HepG2 (cell line): Measurements from ENCODE around the gene ACVR1B. TPM values are rescaled to one million over a fixed set of nuclear protein-coding genes. Genes with fewer than 3 reads are reported as not detected.

ENCODE experiments used
- ATAC-seq: fragments of 200-7000 bp; cut with Tn5 transposase; 3 replicates; pipeline ENCODE4 v1.9.1; 2020; ENCODE audit warnings: mild to moderate bottlenecking, moderate library complexity
- BruUV-seq: library from RNA; stranded (reverse); fragments of 400-500 nt; replicated peaks from 2 replicates; lab custom pipeline; 2021; lab: Mats Ljungman, UMichigan
- CTCF ChIA-PET: fragments of 300-600 bp; formaldehyde crosslinking; extraction: SDS; loops from one replicate; lab custom pipeline; 2021; ENCODE audit warnings: low total read pairs, inconsistent platforms, low intra/inter-chr PET ratio; lab: Yijun Ruan, JAX
- POLR2A ChIA-PET: fragments of 350-600 bp; sonication (Branson Sonifier 250); formaldehyde crosslinking; loops from one replicate; lab custom pipeline; 2020; ENCODE audit warnings: antibody characterized with exemption, inconsistent platforms; lab: Yijun Ruan, JAX
- DNase-seq: peaks from one replicate; pipeline ENCODE4 v3.0.0-alpha.2; 2015; ENCODE audit warnings: low spot score
- FAIRE-seq: peaks from 3 replicates; lab custom pipeline; 2011; peaks lifted over from hg19 to GRCh38; lab: Jason Lieb, UNC
- H2AFZ ChIP-seq: one replicate; pipeline ENCODE4 v1.6.1; 2011; ENCODE audit warnings: low read length, inconsistent platforms
- H3K27ac ChIP-seq: fragments of 300-600 bp; 3 replicates; pipeline ENCODE4 v1.8.0; 2011; ENCODE audit warnings: mixed run types, mild to moderate bottlenecking, mixed read lengths, low read length, inconsistent platforms; ENCODE audit not compliant: insufficient read depth; ENCODE audit errors: extremely low read length
- H3K27me3 ChIP-seq, 2 experiments: fragments of 200-600 bp in 1 of 2; 2 replicates in 1 of 2; 3 replicates in 1 of 2; pipeline versions ENCODE4 v1.6.0 to v1.8.0; 2011; ENCODE audit warnings: low read length in 2 of 2, mild to moderate bottlenecking in 2 of 2, moderate library complexity in 2 of 2, inconsistent platforms in 1 of 2; ENCODE audit not compliant: insufficient read depth in 2 of 2, control insufficient read depth in 1 of 2
- H3K36me3 ChIP-seq, 2 experiments: fragments of 200-600 bp in 1 of 2; replicated peaks in 1 of 2; 2 replicates in 1 of 2; 3 replicates in 1 of 2; pipeline versions ENCODE4 v1.5.1 to v1.8.0; 2011; ENCODE audit warnings: low read length in 2 of 2, inconsistent platforms in 1 of 2; ENCODE audit not compliant: insufficient read depth in 2 of 2, control insufficient read depth in 1 of 2
- H3K4me1 ChIP-seq: 2 replicates; pipeline ENCODE4 v1.5.1; 2012; ENCODE audit warnings: low read length, inconsistent platforms; ENCODE audit not compliant: insufficient read depth
- H3K4me2 ChIP-seq: 2 replicates; pipeline ENCODE4 v1.6.0; 2011; ENCODE audit warnings: low read depth, low read length, inconsistent platforms
- H3K4me3 ChIP-seq, 3 experiments: fragments of 200-600 bp in 1 of 3; sonication (generic), shearing (Covaris generic) in 1 of 3; replicated peaks in 1 of 3; 2 replicates each; pipeline ENCODE4 v1.5.1; 2011 to 2016; ENCODE audit warnings: low read length in 3 of 3, inconsistent platforms in 2 of 3, low read depth in 2 of 3, mild to moderate bottlenecking in 2 of 3, control low read depth in 1 of 3, mixed read lengths in 1 of 3; ENCODE audit not compliant: insufficient read depth in 1 of 3
- H3K79me2 ChIP-seq: one replicate; pipeline ENCODE4 v1.6.1; 2011; ENCODE audit warnings: low read length, inconsistent platforms; ENCODE audit not compliant: insufficient read depth
- H3K9ac ChIP-seq: 2 replicates; pipeline ENCODE4 v1.6.0; 2011; ENCODE audit warnings: mild to moderate bottlenecking, low read depth, low read length, inconsistent platforms; ENCODE audit not compliant: insufficient read depth
- H3K9me3 ChIP-seq: 2 replicates; pipeline ENCODE4 v1.5.1; 2012; ENCODE audit warnings: mild to moderate bottlenecking, low read length
- H4K20me1 ChIP-seq: 2 replicates; pipeline ENCODE4 v1.6.0; 2011; ENCODE audit warnings: inconsistent platforms, mild to moderate bottlenecking, low read length, moderate library complexity; ENCODE audit not compliant: insufficient read depth
- ARID5B ChIP-seq: IDR thresholded peaks from 2 replicates; pipeline ENCODE4 v1.4.0; 2020; ENCODE audit warnings: mild to moderate bottlenecking, missing genetic modification reagents
- MYPOP ChIP-seq: sonication (generic); formaldehyde crosslinking; IDR thresholded peaks from 2 replicates; pipeline ENCODE4 v1.8.1; 2023; ENCODE audit warnings: mild to moderate bottlenecking, moderate library complexity, missing genetic modification reagents
- NFE2L1 ChIP-seq: sonication (generic); formaldehyde crosslinking; IDR thresholded peaks from 2 replicates; pipeline ENCODE4 v1.4.0; 2020; ENCODE audit warnings: missing genetic modification reagents, mild to moderate bottlenecking, borderline replicate concordance
- USF2 ChIP-seq, 2 experiments: sonication (generic) in 1 of 2; formaldehyde crosslinking in 1 of 2; IDR thresholded peaks; 2 replicates each; pipeline versions ENCODE4 v1.5.1 to v1.6.1; 2011 to 2020; ENCODE audit warnings: borderline replicate concordance in 1 of 2, low read depth in 1 of 2, low read length in 1 of 2, mild to moderate bottlenecking in 1 of 2, missing genetic modification reagents in 1 of 2, moderate library complexity in 1 of 2
- ZGPAT ChIP-seq: IDR thresholded peaks from 2 replicates; pipeline ENCODE4 v1.6.1; 2016; ENCODE audit warnings: mild to moderate bottlenecking
- ZNF138 ChIP-seq: sonication (generic); formaldehyde crosslinking; IDR thresholded peaks from 2 replicates; pipeline ENCODE4 v1.5.0; 2020; ENCODE audit warnings: mild to moderate bottlenecking, low read depth, missing genetic modification reagents
- ZNF274 ChIP-seq: sonication (generic); formaldehyde crosslinking; IDR thresholded peaks from 2 replicates; pipeline ENCODE4 v1.5.1; 2020; ENCODE audit warnings: mild to moderate bottlenecking, missing genetic modification reagents
- ZUFSP ChIP-seq: sonication (generic); formaldehyde crosslinking; IDR thresholded peaks from 2 replicates; pipeline ENCODE4 v1.9.0; 2021; ENCODE audit warnings: missing genetic modification reagents, mild to moderate bottlenecking, borderline replicate concordance
- WGBS: methylation state at CpG from one replicate; pipeline ENCODE4 v1.1.6; 2017; ENCODE audit warnings: low lambda C conversion rate; 5-methylcytosine and 5-hydroxymethylcytosine counted together
- in situ Hi-C: cut with HindIII; loops from 2 replicates; pipeline ENCODE4 v1.10.0; 2017; ENCODE audit warnings: low pct_unique_long_range_greater_than_20kb; ENCODE audit not compliant: extremely low pct_ligation_motif_present
- intact Hi-C: fragments of 100-400 bp; cut with micrococcal nuclease; formaldehyde crosslinking; loops from one replicate; pipeline ENCODE4 v1.10.0; 2022; ENCODE audit not compliant: unreplicated experiment
- polyA plus RNA-seq, 8 experiments: library from polyadenylated mRNA; depleted of rRNA in 3 of 8; stranded (reverse) in 7 of 8; unstranded in 1 of 8; fragments of >200 nt; fragmentation: Illumina TruSeq in 4 of 8; extraction: Trizol in 4 of 8; gene quantifications; 2 replicates each; pipeline versions ENCODE4 v1.2.1 to v1.2.3, GENCODE V29; 2011 to 2016; ENCODE audit warnings: low read depth in 4 of 8, missing spikeins in 1 of 8, mixed read lengths in 1 of 8; ENCODE audit not compliant: insufficient read depth in 1 of 8
- total RNA-seq, 5 experiments: library from RNA; depleted of rRNA; stranded (reverse); fragments of >200 nt; fragmentation: Illumina TruSeq; extraction: Trizol; gene quantifications; 2 replicates each; pipeline ENCODE4 v1.2.3, GENCODE V29; 2016; ENCODE audit warnings: low read depth in 1 of 5

Gene ACVR1B
- total and polyA plus RNA-seq, 2 of the 13 experiments (the other 11 are each of a cell fraction or from before 2014, with no cell fraction given), result 8.9 to 12.1 TPM

GRCh38 chr12:51948066-51948465 lies 3.4 kb upstream of the ACVR1B start:
- no peaks in the 10 kb centered on the region for H4K20me1 ChIP-seq
- H3K36me3 ChIP-seq, result no peaks in the 10 kb centered on the region
- ChIA-PET CTCF (no interaction called here), POLR2A (interaction anchor here (0.9 kb wide), 1 partner anchor 29 kb away, joined by 3 read pairs; no protein-coding TSS in a partner anchor)
- intact Hi-C loops (no loop called here), in situ Hi-C loops (no loop called here)
- BruUV-seq, result no TSS peak
- H3K27me3 ChIP-seq, result peaks cover 5 to 42% of the 10 kb centered on the region in 2 experiments
- DNase-seq (no peak), FAIRE-seq (no peak), ATAC-seq (no peak)
- no peak overlapping the region for H3K27ac ChIP-seq
- no peak overlapping the region for H3K9ac ChIP-seq
- H3K4me2 ChIP-seq, result no peak overlapping the region
- H3K79me2 ChIP-seq, result peaks cover 12% of the 10 kb centered on the region
- no peak overlapping the region for H2AFZ ChIP-seq
- TF ChIP-seq MYPOP (CRISPR knock-in tag) (no peak), NFE2L1 (CRISPR knock-in tag) (no peak), ZGPAT (no peak), ZNF274 (CRISPR knock-in tag) (no peak), ARID5B (no peak), ZNF138 (CRISPR knock-in tag) (no peak), USF2 (IDR thresholded peaks at IDR 0.05; ENCODE audit: low read depth, low read length) (no peak), USF2 (CRISPR knock-in tag; IDR thresholded peaks at IDR 0.05; ENCODE audit: borderline replicate concordance) (no peak), ZUFSP (no peak)
- WGBS, result 65% methylated on average over 6 of the region's 6 CpGs
- H3K9me3 ChIP-seq, result no peaks in the 10 kb centered on the region
- no peak overlapping the region for H3K4me3 ChIP-seq
- H3K4me1 ChIP-seq, result peaks cover 7% of the 10 kb centered on the region
